ENCODE data around the gene DNAH17. TPM values are rescaled to one million over a fixed set of nuclear protein-coding genes. Genes with fewer than 3 reads are reported as not detected.
A peak's percentile ranks its signal among the peaks of the same experiment; 100 is the strongest.

DNAH17 gene
- total RNA-seq, 2 donors from 2014 or later, result 0.87 to 6.9 TPM

DNA sequence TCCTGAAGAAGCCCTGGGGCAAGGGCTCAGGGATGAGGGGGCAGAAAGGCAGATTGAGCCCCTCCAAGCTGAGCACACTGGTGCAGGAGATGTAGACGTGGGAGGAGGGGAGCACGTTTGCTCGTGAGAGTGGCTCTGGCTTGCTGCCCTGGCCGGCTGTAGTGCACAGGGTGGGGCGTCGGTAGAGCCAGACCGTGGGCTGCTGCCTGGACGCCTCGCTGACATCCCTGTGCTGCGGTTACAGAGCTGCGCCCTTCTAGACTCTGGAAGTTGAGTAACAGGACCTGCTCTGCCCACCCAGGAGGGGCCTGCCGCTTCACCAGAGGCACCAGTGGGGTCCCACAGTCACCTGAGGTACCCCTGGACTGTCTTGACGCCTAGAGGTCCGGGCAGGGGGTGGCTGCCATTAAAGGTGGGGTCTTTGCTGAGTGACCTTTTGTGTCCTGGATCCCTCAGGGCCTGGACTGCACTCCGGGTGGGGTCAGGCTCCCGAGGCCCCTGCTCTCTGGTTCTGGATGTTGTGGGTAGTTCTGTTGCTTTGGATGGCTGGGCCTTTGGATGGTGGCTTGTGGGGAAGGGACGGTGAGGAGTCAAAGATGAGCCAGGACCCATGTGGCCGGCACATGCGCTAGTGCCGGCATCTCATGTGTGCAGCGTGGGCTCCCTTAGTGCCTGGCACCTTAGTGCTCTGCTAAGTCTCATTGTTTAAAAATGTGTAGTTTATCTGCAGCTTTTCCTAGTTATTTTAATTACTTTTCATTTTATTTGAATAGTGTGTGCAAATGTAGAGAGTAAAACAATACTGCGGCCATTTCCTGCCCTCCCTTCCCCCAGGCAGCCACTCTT lies 157.0 kb downstream of the DNAH17 start:
- no peaks in the 10 kb centered on the region for H3K9me3 ChIP-seq
- intact Hi-C loops (cut with DNase I), result loop anchor here (2.0 to 5.0 kb wide), 2 partner anchors 58 to 129 kb away; partner anchors contain the start of gene SOCS3
- H3K36me3 ChIP-seq, result peaks cover 0 to 5% of the 10 kb centered on the region in 2 donors
- H3K27ac ChIP-seq, result no peak overlapping the region
- no peak for TF ChIP-seq POLR2AphosphoS5 (IDR thresholded peaks at IDR 0.05)
- TF ChIP-seq POLR2A (IDR thresholded peaks at IDR 0.05), result no peak
- TF ChIP-seq, protein P1, sequence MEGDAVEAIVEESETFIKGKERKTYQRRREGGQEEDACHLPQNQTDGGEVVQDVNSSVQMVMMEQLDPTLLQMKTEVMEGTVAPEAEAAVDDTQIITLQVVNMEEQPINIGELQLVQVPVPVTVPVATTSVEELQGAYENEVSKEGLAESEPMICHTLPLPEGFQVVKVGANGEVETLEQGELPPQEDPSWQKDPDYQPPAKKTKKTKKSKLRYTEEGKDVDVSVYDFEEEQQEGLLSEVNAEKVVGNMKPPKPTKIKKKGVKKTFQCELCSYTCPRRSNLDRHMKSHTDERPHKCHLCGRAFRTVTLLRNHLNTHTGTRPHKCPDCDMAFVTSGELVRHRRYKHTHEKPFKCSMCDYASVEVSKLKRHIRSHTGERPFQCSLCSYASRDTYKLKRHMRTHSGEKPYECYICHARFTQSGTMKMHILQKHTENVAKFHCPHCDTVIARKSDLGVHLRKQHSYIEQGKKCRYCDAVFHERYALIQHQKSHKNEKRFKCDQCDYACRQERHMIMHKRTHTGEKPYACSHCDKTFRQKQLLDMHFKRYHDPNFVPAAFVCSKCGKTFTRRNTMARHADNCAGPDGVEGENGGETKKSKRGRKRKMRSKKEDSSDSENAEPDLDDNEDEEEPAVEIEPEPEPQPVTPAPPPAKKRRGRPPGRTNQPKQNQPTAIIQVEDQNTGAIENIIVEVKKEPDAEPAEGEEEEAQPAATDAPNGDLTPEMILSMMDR (IDR thresholded peaks at IDR 0.05), result no peak
- no peaks in the 10 kb centered on the region for H3K27me3 ChIP-seq (replicated peaks; ENCODE audit: insufficient read depth)
- no peak overlapping the region for H3K4me3 ChIP-seq
- DNase-seq (ENCODE audit: low spot score), result no peak
- 80% methylated on average over 22 of the region's 22 CpGs for WGBS
- H3K4me1 ChIP-seq (replicated peaks), result no peaks in the 10 kb centered on the region

DNA sequence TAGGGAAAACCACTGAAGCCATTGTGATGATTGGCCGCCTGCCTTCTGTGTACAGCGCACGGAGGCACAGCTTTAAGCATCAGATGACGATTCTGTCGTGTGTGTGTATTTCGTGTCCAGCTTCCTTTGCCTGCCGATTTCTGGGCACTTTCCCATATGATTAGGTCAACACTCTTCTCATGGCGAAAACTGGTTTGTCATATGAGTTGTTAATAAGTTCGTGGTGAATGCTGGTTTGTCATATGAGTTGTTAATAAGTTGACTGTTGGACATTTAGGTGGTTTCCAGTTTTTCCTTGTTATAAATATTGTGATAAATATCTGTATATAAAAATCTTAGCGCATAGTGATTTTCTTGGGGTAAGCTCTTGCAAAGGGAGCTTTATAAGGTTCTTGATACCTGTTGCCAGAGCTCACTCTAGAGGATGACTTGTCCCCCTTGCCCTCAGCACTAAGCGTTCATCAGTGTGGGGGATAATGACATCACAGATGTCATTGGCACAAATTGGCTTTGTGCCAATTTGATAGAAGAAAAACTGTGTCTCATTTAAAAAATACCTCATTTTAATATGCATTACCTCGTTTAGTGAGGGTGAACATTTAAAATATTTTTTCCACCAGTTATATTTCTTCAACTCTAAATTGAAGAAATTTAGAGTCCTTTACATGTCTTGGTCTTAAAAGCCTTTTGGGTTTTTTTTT lies 158.7 kb downstream of the DNAH17 start:
- peaks cover 0 to 5% of the 10 kb centered on the region in 2 donors for H3K36me3 ChIP-seq
- no peaks in the 10 kb centered on the region for H3K27me3 ChIP-seq (replicated peaks; ENCODE audit: insufficient read depth)
- no peak for TF ChIP-seq POLR2A (IDR thresholded peaks at IDR 0.05)
- no peak for TF ChIP-seq POLR2AphosphoS5 (IDR thresholded peaks at IDR 0.05)
- TF ChIP-seq, protein P1 (IDR thresholded peaks at IDR 0.05), result no peak
- H3K4me3 ChIP-seq, result no peak overlapping the region
- H3K4me1 ChIP-seq (replicated peaks), result no peaks in the 10 kb centered on the region
- WGBS, result 63% methylated on average over 12 of the region's 12 CpGs
- DNase-seq (ENCODE audit: low spot score), result no peak
- intact Hi-C loops (cut with DNase I), result no loop called here
- H3K27ac ChIP-seq, result no peak overlapping the region
- no peaks in the 10 kb centered on the region for H3K9me3 ChIP-seq

DNA sequence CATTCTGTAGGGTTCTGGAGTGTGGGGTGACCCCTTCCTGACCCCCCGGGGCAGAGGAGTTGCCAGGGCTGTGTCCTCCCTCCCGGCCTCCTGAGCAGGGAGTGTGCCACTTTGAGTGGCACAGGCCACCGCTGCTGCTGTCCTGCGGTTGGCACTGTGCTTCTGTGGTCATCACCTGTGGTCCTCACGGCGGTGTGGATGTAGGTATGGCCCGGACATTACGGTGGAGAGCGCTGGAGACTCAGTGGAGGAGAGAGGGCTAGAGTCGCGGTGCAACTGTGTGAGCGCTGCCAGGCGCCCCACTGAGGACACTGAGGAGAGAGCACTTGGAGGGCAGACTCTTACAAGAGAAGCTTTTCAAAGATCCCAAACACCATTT lies 159.7 kb downstream of the DNAH17 start:
- peaks cover 0 to 5% of the 10 kb centered on the region in 2 donors for H3K36me3 ChIP-seq
- no peaks in the 10 kb centered on the region for H3K4me1 ChIP-seq (replicated peaks)
- H3K4me3 ChIP-seq, result no peak overlapping the region
- 88% methylated on average over 13 of the region's 13 CpGs for WGBS
- no peaks in the 10 kb centered on the region for H3K27me3 ChIP-seq (replicated peaks; ENCODE audit: insufficient read depth)
- H3K9me3 ChIP-seq, result no peaks in the 10 kb centered on the region
- peak overlapping the region; percentile 46 to 48 for H3K27ac ChIP-seq
- intact Hi-C loops (cut with DNase I), result no loop called here
- no peak for DNase-seq (ENCODE audit: low spot score)
- TF ChIP-seq POLR2AphosphoS5 (IDR thresholded peaks at IDR 0.05), result no peak
- TF ChIP-seq POLR2A (IDR thresholded peaks at IDR 0.05), result no peak
- TF ChIP-seq, protein P1 (IDR thresholded peaks at IDR 0.05), result no peak

DNA sequence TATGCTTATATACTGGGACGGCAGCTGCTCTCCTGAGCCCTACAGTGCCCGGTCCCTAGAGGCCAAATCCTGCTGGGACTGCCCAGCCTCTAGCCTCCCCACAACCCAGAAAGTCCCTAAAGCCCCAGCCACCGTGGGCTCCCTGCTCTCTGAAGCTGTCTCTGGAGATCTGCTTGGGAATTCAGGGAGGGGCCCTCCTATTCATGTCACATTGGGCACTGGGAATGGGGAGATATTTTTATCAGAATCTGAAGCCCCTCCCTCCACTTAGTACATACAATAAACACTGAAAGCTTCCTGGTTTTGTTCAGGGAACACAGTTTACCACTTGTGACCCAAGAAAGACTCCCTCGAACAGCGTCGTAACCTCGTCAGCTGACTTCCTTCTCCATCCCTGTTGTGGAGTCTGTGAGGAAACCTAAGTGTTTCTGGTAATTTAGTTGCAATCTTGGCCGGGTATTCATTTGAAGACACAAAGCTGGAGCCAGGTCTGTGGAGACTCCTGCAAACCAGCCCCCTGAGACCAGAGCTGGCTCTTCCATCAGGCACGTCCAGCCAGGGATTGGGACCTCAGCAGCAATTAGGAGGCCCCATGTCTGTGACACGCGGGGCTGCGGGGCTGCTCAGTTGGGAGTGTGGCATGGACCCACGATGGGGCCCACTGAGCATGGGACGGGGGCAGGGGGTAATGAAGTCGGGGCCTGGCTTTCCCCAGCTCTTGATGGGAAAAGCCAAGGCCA lies 160.2 kb downstream of the DNAH17 start:
- H3K4me1 ChIP-seq (replicated peaks), result no peaks in the 10 kb centered on the region
- intact Hi-C loops (cut with DNase I), result no loop called here
- DNase-seq (ENCODE audit: low spot score), result no peak
- peaks cover 0 to 5% of the 10 kb centered on the region in 2 donors for H3K36me3 ChIP-seq
- H3K9me3 ChIP-seq, result no peaks in the 10 kb centered on the region
- H3K4me3 ChIP-seq, result no peak overlapping the region
- 60% methylated on average over 15 of the region's 15 CpGs for WGBS
- H3K27me3 ChIP-seq (replicated peaks; ENCODE audit: insufficient read depth), result no peaks in the 10 kb centered on the region
- peak; percentile 66 for TF ChIP-seq POLR2AphosphoS5 (IDR thresholded peaks at IDR 0.05)
- TF ChIP-seq, protein P1 (IDR thresholded peaks at IDR 0.05), result no peak
- TF ChIP-seq POLR2A (IDR thresholded peaks at IDR 0.05), result no peak
- peak overlapping the region; percentile 46 to 70 for H3K27ac ChIP-seq
